ENCODE data around the gene ING3.

ING3 gene

DNA sequence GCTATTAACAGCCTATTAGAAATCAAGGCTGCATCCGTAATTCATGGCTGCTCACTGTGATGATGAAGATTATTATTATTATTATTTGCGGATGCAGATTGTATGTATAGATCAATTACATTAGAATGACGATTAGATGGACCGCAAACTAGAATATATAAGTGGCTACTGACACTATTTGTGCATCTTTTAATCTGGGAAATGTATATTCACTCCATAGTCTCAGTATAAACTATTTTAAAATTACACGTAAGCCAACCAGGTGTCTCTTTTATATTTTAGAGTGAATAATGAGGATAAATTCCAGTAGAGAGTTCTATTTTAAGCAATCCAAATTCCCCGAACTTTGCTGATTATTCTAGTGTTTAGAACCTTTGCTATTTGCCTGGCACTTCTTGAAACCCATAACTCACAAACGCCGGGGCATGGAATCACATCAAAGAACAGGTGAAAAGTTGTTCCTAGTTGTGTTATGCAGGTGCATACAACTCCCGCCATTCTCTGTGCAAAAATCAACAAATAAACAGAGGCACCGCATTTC is 509 bp upstream of the ING3 start (continued):
- TF ChIP-seq, protein P1, sequence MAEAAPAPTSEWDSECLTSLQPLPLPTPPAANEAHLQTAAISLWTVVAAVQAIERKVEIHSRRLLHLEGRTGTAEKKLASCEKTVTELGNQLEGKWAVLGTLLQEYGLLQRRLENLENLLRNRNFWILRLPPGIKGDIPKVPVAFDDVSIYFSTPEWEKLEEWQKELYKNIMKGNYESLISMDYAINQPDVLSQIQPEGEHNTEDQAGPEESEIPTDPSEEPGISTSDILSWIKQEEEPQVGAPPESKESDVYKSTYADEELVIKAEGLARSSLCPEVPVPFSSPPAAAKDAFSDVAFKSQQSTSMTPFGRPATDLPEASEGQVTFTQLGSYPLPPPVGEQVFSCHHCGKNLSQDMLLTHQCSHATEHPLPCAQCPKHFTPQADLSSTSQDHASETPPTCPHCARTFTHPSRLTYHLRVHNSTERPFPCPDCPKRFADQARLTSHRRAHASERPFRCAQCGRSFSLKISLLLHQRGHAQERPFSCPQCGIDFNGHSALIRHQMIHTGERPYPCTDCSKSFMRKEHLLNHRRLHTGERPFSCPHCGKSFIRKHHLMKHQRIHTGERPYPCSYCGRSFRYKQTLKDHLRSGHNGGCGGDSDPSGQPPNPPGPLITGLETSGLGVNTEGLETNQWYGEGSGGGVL (tag by site-specific recombination; IDR thresholded peaks at IDR 0.05), result no peak
- TF ChIP-seq ZIC2 (tag by site-specific recombination; IDR thresholded peaks at IDR 0.05) (no peak), ZNF473 (tag by site-specific recombination; IDR thresholded peaks at IDR 0.05) (no peak), ZNF350 (tag by site-specific recombination; IDR thresholded peaks at IDR 0.05) (no peak), SCRT2 (tag by site-specific recombination; IDR thresholded peaks at IDR 0.05) (0 out of 2 replicates have a peak, but pooled peaks have one; percentile 55), ZNF530 (tag by site-specific recombination; IDR thresholded peaks at IDR 0.05; ENCODE audit: low read depth) (no peak), KLF9 (tag by site-specific recombination; IDR thresholded peaks at IDR 0.05; ENCODE audit: low read depth) (no peak), ZNF175 (tag by site-specific recombination; IDR thresholded peaks at IDR 0.05) (no peak), ZEB2 (tag by site-specific recombination; IDR thresholded peaks at IDR 0.05) (peak; percentile 87), ZSCAN30 (tag by site-specific recombination; IDR thresholded peaks at IDR 0.05) (peak; percentile 32; the same call in 1 of the 2 replicates), ZNF121 (tag by site-specific recombination; IDR thresholded peaks at IDR 0.05) (no peak), ZFP37 (tag by site-specific recombination; IDR thresholded peaks at IDR 0.05) (no peak), ELK4 (IDR thresholded peaks at IDR 0.05; ENCODE audit: borderline replicate concordance, low read depth, low read length) (no peak), ZFP69B (tag by site-specific recombination; IDR thresholded peaks at IDR 0.05) (no peak)
- TF ChIP-seq, protein P2, sequence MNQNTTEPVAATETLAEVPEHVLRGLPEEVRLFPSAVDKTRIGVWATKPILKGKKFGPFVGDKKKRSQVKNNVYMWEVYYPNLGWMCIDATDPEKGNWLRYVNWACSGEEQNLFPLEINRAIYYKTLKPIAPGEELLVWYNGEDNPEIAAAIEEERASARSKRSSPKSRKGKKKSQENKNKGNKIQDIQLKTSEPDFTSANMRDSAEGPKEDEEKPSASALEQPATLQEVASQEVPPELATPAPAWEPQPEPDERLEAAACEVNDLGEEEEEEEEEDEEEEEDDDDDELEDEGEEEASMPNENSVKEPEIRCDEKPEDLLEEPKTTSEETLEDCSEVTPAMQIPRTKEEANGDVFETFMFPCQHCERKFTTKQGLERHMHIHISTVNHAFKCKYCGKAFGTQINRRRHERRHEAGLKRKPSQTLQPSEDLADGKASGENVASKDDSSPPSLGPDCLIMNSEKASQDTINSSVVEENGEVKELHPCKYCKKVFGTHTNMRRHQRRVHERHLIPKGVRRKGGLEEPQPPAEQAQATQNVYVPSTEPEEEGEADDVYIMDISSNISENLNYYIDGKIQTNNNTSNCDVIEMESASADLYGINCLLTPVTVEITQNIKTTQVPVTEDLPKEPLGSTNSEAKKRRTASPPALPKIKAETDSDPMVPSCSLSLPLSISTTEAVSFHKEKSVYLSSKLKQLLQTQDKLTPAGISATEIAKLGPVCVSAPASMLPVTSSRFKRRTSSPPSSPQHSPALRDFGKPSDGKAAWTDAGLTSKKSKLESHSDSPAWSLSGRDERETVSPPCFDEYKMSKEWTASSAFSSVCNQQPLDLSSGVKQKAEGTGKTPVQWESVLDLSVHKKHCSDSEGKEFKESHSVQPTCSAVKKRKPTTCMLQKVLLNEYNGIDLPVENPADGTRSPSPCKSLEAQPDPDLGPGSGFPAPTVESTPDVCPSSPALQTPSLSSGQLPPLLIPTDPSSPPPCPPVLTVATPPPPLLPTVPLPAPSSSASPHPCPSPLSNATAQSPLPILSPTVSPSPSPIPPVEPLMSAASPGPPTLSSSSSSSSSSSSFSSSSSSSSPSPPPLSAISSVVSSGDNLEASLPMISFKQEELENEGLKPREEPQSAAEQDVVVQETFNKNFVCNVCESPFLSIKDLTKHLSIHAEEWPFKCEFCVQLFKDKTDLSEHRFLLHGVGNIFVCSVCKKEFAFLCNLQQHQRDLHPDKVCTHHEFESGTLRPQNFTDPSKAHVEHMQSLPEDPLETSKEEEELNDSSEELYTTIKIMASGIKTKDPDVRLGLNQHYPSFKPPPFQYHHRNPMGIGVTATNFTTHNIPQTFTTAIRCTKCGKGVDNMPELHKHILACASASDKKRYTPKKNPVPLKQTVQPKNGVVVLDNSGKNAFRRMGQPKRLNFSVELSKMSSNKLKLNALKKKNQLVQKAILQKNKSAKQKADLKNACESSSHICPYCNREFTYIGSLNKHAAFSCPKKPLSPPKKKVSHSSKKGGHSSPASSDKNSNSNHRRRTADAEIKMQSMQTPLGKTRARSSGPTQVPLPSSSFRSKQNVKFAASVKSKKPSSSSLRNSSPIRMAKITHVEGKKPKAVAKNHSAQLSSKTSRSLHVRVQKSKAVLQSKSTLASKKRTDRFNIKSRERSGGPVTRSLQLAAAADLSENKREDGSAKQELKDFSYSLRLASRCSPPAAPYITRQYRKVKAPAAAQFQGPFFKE (tag by site-specific recombination; IDR thresholded peaks at IDR 0.05; ENCODE audit: borderline replicate concordance), result no peak

- Histone ChIP-seq H3K4me3 (ENCODE audit: low read depth, low read length) (peak overlapping the region; percentile 95), H3K36me3 (ENCODE audit: control insufficient read depth in 2 of 2, insufficient read depth in 1 of 2, low read length in 2 of 2) (peaks cover 23 to 35% of the 10 kb centered on the region in 2 experiments), H3K4me1 (ENCODE audit: control insufficient read depth, insufficient read depth, low read length) (peaks cover 8% of the 10 kb centered on the region; the same call in 1 of the 2 replicates), H3K9me3 (ENCODE audit: control insufficient read depth, insufficient read depth, low read depth, low read length) (no peaks in the 10 kb centered on the region), H3K27ac (ENCODE audit: extremely low read depth, low read depth, low read length) (peak overlapping the region; percentile 98; the same call in 1 of the 2 replicates)
- CTCF ChIA-PET, result interaction anchor here (0.5 kb wide), 1 partner anchor 596 kb away, joined by 3 read pairs; no protein-coding TSS in a partner anchor
- TF ChIP-seq ZNF837 (tag by site-specific recombination; IDR thresholded peaks at IDR 0.05) (0 out of 2 replicates have a peak, but pooled peaks have one; percentile 87), HOXD13 (CRISPR knock-in tag; IDR thresholded peaks at IDR 0.05; ENCODE audit: borderline replicate concordance) (no peak), ZNF677 (tag by site-specific recombination; IDR thresholded peaks at IDR 0.05) (no peak)
- POLR2A ChIA-PET, result interaction anchor here (1.0 to 1.5 kb wide), 4 partner anchors 10 to 165 kb away, joined by 3 to 11 read pairs (median 3); no protein-coding TSS in a partner anchor
These were observed 727 bp downstream of the ING3 start for GRCh38 chr7:120951309-120951699.
